ENCODE results near the gene PORCN.

DNA sequence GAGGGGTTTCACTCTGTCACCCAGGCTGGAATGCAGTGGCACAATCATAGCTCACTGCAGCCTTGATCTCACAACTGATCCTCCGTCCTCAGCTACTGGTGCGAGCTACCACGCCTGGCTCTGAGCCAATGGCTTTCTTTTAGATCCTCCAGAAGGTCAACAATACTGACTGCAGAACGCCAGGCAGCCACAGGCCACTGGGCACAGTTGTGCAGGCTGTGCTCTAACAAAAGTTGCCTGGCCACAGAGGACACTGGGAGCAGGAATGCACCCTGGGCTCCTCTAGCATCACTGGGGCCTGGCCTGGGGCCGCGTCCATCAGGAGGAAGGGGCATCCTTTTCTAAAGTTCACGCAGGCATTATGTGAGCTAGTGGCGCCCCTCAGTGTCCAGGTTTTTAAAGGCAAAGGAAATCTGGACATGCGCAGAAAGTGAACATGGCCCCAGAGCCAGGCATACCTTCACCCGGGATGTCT lies 14.9 kb upstream of the PORCN start:
- TF ChIP-seq POLR2AphosphoS5 (IDR thresholded peaks at IDR 0.05; ENCODE audit: low read depth, low read length) = no peak
- TF ChIP-seq, protein P1, sequence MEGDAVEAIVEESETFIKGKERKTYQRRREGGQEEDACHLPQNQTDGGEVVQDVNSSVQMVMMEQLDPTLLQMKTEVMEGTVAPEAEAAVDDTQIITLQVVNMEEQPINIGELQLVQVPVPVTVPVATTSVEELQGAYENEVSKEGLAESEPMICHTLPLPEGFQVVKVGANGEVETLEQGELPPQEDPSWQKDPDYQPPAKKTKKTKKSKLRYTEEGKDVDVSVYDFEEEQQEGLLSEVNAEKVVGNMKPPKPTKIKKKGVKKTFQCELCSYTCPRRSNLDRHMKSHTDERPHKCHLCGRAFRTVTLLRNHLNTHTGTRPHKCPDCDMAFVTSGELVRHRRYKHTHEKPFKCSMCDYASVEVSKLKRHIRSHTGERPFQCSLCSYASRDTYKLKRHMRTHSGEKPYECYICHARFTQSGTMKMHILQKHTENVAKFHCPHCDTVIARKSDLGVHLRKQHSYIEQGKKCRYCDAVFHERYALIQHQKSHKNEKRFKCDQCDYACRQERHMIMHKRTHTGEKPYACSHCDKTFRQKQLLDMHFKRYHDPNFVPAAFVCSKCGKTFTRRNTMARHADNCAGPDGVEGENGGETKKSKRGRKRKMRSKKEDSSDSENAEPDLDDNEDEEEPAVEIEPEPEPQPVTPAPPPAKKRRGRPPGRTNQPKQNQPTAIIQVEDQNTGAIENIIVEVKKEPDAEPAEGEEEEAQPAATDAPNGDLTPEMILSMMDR (IDR thresholded peaks at IDR 0.05 in 2 of 3, conservative IDR thresholded peaks at IDR 0.05 in 1 of 3; ENCODE audit: borderline replicate concordance in 1 of 3, insufficient read depth in 1 of 3, low read depth in 2 of 3, low read length in 2 of 3) = peak in 1 of 3 experiments; percentile 49; a peak in 2 of 6 replicates
- no peak for TF ChIP-seq CEBPB (IDR thresholded peaks at IDR 0.05; ENCODE audit: low read depth)
- TF ChIP-seq POLR2A (IDR thresholded peaks at IDR 0.05; ENCODE audit: borderline replicate concordance, extremely low read depth, insufficient read depth, insufficient read length) = no peak
- no peak for TF ChIP-seq FOSL1 (IDR thresholded peaks at IDR 0.05; ENCODE audit: low read depth)
- TF ChIP-seq RAD21 (IDR thresholded peaks at IDR 0.05; ENCODE audit: low read depth) = no peak
- TF ChIP-seq, protein P2, sequence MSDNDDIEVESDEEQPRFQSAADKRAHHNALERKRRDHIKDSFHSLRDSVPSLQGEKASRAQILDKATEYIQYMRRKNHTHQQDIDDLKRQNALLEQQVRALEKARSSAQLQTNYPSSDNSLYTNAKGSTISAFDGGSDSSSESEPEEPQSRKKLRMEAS (IDR thresholded peaks at IDR 0.05) = no peak
- TF ChIP-seq TCF7L2 (IDR thresholded peaks at IDR 0.05; ENCODE audit: borderline replicate concordance, extremely low read depth, insufficient read depth, insufficient read length) = no peak
- TF ChIP-seq, protein P3, sequence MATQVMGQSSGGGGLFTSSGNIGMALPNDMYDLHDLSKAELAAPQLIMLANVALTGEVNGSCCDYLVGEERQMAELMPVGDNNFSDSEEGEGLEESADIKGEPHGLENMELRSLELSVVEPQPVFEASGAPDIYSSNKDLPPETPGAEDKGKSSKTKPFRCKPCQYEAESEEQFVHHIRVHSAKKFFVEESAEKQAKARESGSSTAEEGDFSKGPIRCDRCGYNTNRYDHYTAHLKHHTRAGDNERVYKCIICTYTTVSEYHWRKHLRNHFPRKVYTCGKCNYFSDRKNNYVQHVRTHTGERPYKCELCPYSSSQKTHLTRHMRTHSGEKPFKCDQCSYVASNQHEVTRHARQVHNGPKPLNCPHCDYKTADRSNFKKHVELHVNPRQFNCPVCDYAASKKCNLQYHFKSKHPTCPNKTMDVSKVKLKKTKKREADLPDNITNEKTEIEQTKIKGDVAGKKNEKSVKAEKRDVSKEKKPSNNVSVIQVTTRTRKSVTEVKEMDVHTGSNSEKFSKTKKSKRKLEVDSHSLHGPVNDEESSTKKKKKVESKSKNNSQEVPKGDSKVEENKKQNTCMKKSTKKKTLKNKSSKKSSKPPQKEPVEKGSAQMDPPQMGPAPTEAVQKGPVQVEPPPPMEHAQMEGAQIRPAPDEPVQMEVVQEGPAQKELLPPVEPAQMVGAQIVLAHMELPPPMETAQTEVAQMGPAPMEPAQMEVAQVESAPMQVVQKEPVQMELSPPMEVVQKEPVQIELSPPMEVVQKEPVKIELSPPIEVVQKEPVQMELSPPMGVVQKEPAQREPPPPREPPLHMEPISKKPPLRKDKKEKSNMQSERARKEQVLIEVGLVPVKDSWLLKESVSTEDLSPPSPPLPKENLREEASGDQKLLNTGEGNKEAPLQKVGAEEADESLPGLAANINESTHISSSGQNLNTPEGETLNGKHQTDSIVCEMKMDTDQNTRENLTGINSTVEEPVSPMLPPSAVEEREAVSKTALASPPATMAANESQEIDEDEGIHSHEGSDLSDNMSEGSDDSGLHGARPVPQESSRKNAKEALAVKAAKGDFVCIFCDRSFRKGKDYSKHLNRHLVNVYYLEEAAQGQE (IDR thresholded peaks at IDR 0.05; ENCODE audit: low read depth) = no peak
- TF ChIP-seq YY1 (IDR thresholded peaks at IDR 0.05; ENCODE audit: extremely low read depth, insufficient replicate concordance, low read depth, low read length) = no peak
- TF ChIP-seq SP1 (IDR thresholded peaks at IDR 0.05; ENCODE audit: low read depth) = no peak
- no peak for TF ChIP-seq ATF3 (IDR thresholded peaks at IDR 0.05)
- TF ChIP-seq ZNF274 (IDR thresholded peaks at IDR 0.05; ENCODE audit: low read depth, low read length) = no peak
- no peak for TF ChIP-seq EZH2 (IDR thresholded peaks at IDR 0.05)
